Omental fat pad (tissue), 4 donors: Measurements from ENCODE around the gene PSME1. TPM values are rescaled to one million over a fixed set of nuclear protein-coding genes. Genes with fewer than 3 reads are reported as not detected.

Experiments
- ATAC-seq: fragments of 150-250 bp; one replicate; pipeline ENCODE4 v1.9.1; 2016; ENCODE audit warnings: mild to moderate bottlenecking, moderate library complexity; ENCODE audit not compliant: low FRiP score
- DNase-seq: peaks from one replicate; pipeline ENCODE4 v3.0.0-alpha.2; 2019; ENCODE audit warnings: low spot score
- CTCF ChIP-seq, 3 donors: fragments of 450-650 bp; IDR thresholded peaks; one replicate each; pipeline ENCODE4 v1.5.1; 2016 to 2017; ENCODE audit warnings: antibody characterized with exemption in 3 of 3, mild to moderate bottlenecking in 3 of 3, moderate library complexity in 2 of 3
- total RNA-seq, 4 donors: library from RNA; depleted of rRNA; stranded (reverse); fragments of >200 nt; gene quantifications; one replicate each; pipeline ENCODE4 v1.1.0, GENCODE V29; 2016

PSME1 gene
- total RNA-seq, 4 donors from 2014 or later: 89.1 to 158 (median 96.8) TPM

GRCh38 chr14:24147761-24148428 lies 11.9 kb downstream of the PSME1 start:
- no peak for TF ChIP-seq CTCF (IDR thresholded peaks at IDR 0.05)
- no peak for DNase-seq
- no peak for ATAC-seq

GRCh38 chr14:24149302-24149969 lies 13.4 kb downstream of the PSME1 start:
- ATAC-seq: no peak
- no peak for TF ChIP-seq CTCF (IDR thresholded peaks at IDR 0.05)
- DNase-seq: no peak

GRCh38 chr14:24150061-24150460 lies 14.1 kb downstream of the PSME1 start:
- ATAC-seq (no peak), DNase-seq (no peak)
- no peak for TF ChIP-seq CTCF (IDR thresholded peaks at IDR 0.05)

GRCh38 chr14:24150567-24150966 lies 14.6 kb downstream of the PSME1 start:
- ATAC-seq: no peak
- TF ChIP-seq CTCF (IDR thresholded peaks at IDR 0.05): no peak
- no peak for DNase-seq

GRCh38 chr14:24150993-24151392 lies 15.0 kb downstream of the PSME1 start:
- TF ChIP-seq CTCF (IDR thresholded peaks at IDR 0.05): no peak
- ATAC-seq (no peak), DNase-seq (no peak)

- no peak for TF ChIP-seq CTCF (IDR thresholded peaks at IDR 0.05)
- ATAC-seq: no peak
- DNase-seq: no peak
These were observed 15.5 kb downstream of the PSME1 start for GRCh38 chr14:24151404-24152080.
